Astrocyte of the spinal cord (primary cell): ENCODE results near the gene R3HDM2.

Source experiments
- DNase-seq: peaks from one replicate; pipeline ENCODE4 v3.0.0; 2011; ENCODE audit warnings: low read depth, low spot score
- H3K4me3 ChIP-seq: 2 replicates; pipeline ENCODE4 v1.5.1; 2011; ENCODE audit warnings: low read depth, mild to moderate bottlenecking, low read length, moderate library complexity
- CTCF ChIP-seq: IDR thresholded peaks from 2 replicates; pipeline ENCODE4 v1.5.1; 2012; ENCODE audit warnings: low read depth, mild to moderate bottlenecking, low read length, inconsistent platforms
- in situ Hi-C: cut with HindIII; loops from 2 replicates; pipeline ENCODE4 v1.10.0; 2017; ENCODE audit warnings: low sequenced_read_pairs

Gene R3HDM2

GRCh38 chr12:57390174-57390573 is 40.7 kb downstream of the R3HDM2 start:
- in situ Hi-C loops = no loop called here
- no peak for DNase-seq
- no peak overlapping the region for H3K4me3 ChIP-seq
- no peak for TF ChIP-seq CTCF

- in situ Hi-C loops = no loop called here
- peak; percentile 85 for DNase-seq
These were observed 41.8 kb downstream of the R3HDM2 start for GRCh38 chr12:57389033-57389432.

GRCh38 chr12:57388425-57388824 is 42.4 kb downstream of the R3HDM2 start:
- DNase-seq = no peak
- in situ Hi-C loops = no loop called here

More at GRCh38 chr12:57389033-57389432, 41.8 kb downstream of the R3HDM2 start:
- no peak overlapping the region for H3K4me3 ChIP-seq
- TF ChIP-seq CTCF = no peak

GRCh38 chr12:57386187-57386720 is 44.6 kb downstream of the R3HDM2 start:
- no peak overlapping the region for H3K4me3 ChIP-seq
- DNase-seq = no peak
- in situ Hi-C loops = no loop called here
- no peak for TF ChIP-seq CTCF

More at GRCh38 chr12:57388425-57388824, 42.4 kb downstream of the R3HDM2 start:
- TF ChIP-seq CTCF = no peak
- no peak overlapping the region for H3K4me3 ChIP-seq

- TF ChIP-seq CTCF = no peak
- DNase-seq = no peak
- no peak overlapping the region for H3K4me3 ChIP-seq
- in situ Hi-C loops = no loop called here
These were observed 45.3 kb downstream of the R3HDM2 start for GRCh38 chr12:57385586-57385985.

- no peak for TF ChIP-seq CTCF
- DNase-seq = no peak
- no peak overlapping the region for H3K4me3 ChIP-seq
- in situ Hi-C loops = no loop called here
These were observed 46.4 kb downstream of the R3HDM2 start for GRCh38 chr12:57384478-57384877.
